ENCODE data around the gene FITM1.

FITM1 gene

DNA sequence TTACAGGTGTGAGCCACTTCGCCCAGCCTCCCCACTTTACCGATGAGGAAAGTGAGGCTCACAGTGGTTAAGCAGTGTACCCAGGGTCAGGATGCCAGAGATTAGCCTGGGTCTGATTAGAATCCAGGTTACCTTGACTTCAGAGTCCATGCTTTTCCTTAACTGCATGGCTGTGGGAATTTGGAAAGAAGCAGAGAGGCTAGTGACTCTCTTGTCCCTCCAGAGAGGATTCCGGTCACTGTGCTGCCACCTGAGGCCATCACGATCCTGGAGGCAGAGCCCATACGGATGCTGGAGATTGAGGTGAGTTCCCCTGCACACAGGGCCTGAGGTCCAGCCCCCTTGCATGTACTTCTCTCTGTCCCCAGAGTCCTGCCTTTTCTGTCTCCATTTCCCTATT lies 46.1 kb downstream of the FITM1 start:
- Histone ChIP-seq H3K36me3 (ENCODE audit: insufficient read depth, low read length) (peaks cover 37% of the 10 kb centered on the region), H3K4me1 (ENCODE audit: insufficient read depth, low read length) (peaks cover 11% of the 10 kb centered on the region), H3K4me3 (ENCODE audit: low read depth in 1 of 2, low read length in 2 of 2) (no peak overlapping the region), H3K27ac (ENCODE audit: low read depth, low read length) (no peak overlapping the region), H3K9ac (ENCODE audit: low read length) (no peak overlapping the region), H3K9me3 (ENCODE audit: low read length) (no peaks in the 10 kb centered on the region), H3K27me3 (ENCODE audit: control insufficient read depth in 1 of 2, insufficient read depth in 2 of 2, low read length in 2 of 2) (no peaks in the 10 kb centered on the region)

DNA sequence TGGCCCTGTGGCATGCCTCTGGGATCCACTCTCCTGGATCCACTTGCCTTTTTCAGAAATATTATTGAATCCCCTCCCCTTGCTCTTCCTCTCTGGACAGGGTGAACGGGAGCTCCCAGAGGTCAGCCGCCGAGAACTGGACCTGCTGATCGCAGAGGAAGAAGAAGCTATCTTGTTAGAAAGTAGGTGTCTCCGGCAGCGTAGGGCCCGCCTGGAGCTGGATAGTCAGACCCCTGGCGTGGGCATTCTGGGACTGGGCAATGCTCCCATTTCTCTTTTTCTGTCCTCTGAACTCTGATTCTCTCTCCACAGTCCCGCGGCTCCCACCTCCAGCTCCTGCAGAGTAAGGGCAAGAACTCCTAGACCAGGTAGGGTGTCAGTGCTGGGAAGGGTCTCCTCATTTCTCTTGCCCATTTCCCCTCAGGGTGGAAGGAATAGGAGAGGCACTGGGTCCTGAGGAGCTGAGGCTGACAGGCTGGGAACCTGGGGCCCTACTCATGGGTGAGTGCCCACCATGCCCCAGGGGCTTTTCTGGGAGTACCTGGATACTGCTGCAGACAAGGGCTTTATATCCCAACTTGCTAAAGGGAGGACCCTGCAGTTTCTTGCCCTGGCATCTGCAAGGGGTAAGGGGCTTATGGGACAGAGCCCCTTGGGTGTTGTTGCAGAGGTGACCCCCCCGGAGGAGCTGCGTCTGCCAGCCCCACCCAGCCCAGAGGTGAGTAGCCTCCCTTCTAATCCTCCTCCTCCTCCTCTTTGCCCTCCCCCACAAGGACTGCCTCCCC lies 46.8 kb downstream of the FITM1 start:
- no peak overlapping the region for H3K9ac ChIP-seq (ENCODE audit: low read length)
- H3K36me3 ChIP-seq (ENCODE audit: insufficient read depth, low read length): peaks cover 42% of the 10 kb centered on the region
- peaks cover 11% of the 10 kb centered on the region for H3K4me1 ChIP-seq (ENCODE audit: insufficient read depth, low read length)
- H3K9me3 ChIP-seq (ENCODE audit: low read length): no peaks in the 10 kb centered on the region
- no peak overlapping the region for H3K4me3 ChIP-seq (ENCODE audit: low read depth in 1 of 2, low read length in 2 of 2)
- H3K27me3 ChIP-seq (ENCODE audit: control insufficient read depth in 1 of 2, insufficient read depth in 2 of 2, low read length in 2 of 2): no peaks in the 10 kb centered on the region
- H3K27ac ChIP-seq (ENCODE audit: low read depth, low read length): no peak overlapping the region

DNA sequence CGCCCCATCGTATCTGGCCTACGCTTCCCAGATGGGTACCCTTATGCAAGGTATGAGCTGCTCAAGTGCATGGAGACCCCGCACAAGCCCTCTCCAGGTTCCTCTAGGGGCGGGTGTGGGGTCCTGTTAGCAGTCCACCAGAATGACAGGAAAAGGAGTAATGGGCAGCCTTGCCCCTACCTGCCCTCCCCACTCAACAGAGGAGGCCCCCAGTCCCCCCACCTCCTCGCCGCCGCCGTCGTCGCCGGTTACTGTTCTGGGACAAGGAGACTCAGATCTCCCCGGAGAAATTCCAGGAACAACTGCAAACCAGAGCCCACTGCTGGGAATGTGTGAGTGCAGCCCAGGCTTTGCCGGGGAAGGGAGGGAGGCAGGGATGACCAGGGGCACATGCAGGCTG lies 47.4 kb downstream of the FITM1 start:
- no peaks in the 10 kb centered on the region for H3K27me3 ChIP-seq (ENCODE audit: control insufficient read depth in 1 of 2, insufficient read depth in 2 of 2, low read length in 2 of 2)
- peaks cover 11% of the 10 kb centered on the region for H3K4me1 ChIP-seq (ENCODE audit: insufficient read depth, low read length)
- no peak overlapping the region for H3K27ac ChIP-seq (ENCODE audit: low read depth, low read length)
- no peak overlapping the region for H3K4me3 ChIP-seq (ENCODE audit: low read depth in 1 of 2, low read length in 2 of 2)
- no peaks in the 10 kb centered on the region for H3K9me3 ChIP-seq (ENCODE audit: low read length)
- peaks cover 48% of the 10 kb centered on the region for H3K36me3 ChIP-seq (ENCODE audit: insufficient read depth, low read length)
- H3K9ac ChIP-seq (ENCODE audit: low read length): no peak overlapping the region

DNA sequence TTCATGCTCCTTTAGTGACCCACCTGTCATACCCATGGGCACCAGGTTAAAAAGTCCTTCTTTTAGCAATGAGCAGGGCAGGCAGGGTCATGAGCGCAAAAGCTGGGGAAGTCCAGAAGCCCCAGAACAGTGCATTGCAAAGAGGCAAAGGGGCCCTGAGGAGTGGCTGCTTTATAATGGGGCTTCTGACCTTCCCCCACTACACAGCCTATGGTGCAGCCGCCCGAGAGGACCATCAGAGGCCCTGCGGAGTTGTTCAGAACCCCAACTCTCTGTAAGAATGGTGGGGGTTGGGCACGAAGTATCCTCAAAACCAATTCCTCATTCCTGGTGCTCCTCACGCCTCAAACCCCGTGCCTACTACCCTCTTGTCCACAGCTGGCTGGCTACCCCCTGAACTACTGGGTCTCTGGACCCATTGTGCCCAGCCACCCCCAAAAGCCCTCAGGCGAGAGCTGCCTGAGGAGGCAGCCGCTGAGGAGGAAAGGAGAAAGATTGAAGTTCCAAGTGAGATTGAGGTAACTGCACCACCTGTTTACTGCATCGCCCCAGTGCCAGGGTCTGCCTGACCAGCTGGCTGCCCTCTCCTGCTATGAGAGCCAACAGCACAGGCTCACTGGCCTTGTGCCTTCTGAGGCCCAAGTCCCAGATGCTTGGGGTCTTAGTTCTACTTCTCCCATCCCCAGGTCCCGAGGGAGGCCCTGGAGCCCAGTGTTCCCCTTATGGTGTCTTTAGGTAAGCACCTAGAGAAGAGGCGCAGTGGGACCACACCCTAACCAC lies 48.1 kb downstream of the FITM1 start:
- H3K27ac ChIP-seq (ENCODE audit: low read depth, low read length): no peak overlapping the region
- no peaks in the 10 kb centered on the region for H3K9me3 ChIP-seq (ENCODE audit: low read length)
- no peak overlapping the region for H3K4me3 ChIP-seq (ENCODE audit: low read depth in 1 of 2, low read length in 2 of 2)
- no peak overlapping the region for H3K9ac ChIP-seq (ENCODE audit: low read length)
- peaks cover 11% of the 10 kb centered on the region for H3K4me1 ChIP-seq (ENCODE audit: insufficient read depth, low read length)
- H3K36me3 ChIP-seq (ENCODE audit: insufficient read depth, low read length): peaks cover 54% of the 10 kb centered on the region
- no peaks in the 10 kb centered on the region for H3K27me3 ChIP-seq (ENCODE audit: control insufficient read depth in 1 of 2, insufficient read depth in 2 of 2, low read length in 2 of 2)

DNA sequence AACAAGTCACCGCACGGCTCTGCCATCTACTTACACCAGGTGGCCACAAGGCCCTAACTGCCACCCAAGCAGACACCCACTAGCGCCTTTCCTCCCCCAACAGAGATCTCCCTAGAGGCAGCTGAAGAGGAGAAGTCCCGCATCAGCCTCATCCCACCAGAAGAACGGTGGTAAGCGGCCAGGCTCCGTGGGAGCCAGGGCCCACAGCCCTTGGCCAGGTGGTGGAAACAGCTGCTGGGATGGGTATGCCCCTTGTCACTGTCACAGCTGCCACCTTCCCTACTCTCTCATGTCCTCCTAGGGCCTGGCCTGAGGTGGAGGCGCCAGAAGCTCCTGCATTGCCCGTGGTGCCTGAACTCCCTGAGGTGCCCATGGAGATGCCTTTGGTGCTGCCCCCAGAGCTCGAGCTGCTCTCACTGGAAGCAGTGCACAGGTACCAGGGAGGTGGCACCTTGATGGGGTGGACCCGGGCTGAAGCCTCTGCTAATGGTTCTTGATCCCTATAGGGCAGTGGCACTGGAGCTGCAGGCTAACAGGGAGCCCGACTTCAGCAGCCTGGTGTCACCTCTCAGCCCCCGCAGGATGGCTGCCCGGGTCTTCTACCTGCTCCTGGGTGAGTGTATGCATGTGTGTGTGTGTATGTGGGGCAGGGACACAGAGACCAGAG lies 49.0 kb downstream of the FITM1 start:
- no peak overlapping the region for H3K9ac ChIP-seq (ENCODE audit: low read length)
- no peaks in the 10 kb centered on the region for H3K9me3 ChIP-seq (ENCODE audit: low read length)
- no peak overlapping the region for H3K4me3 ChIP-seq (ENCODE audit: low read depth in 1 of 2, low read length in 2 of 2)
- H3K36me3 ChIP-seq (ENCODE audit: insufficient read depth, low read length): peaks cover 62% of the 10 kb centered on the region
- peaks cover 11% of the 10 kb centered on the region for H3K4me1 ChIP-seq (ENCODE audit: insufficient read depth, low read length)
- no peaks in the 10 kb centered on the region for H3K27me3 ChIP-seq (ENCODE audit: control insufficient read depth in 1 of 2, insufficient read depth in 2 of 2, low read length in 2 of 2)
- H3K27ac ChIP-seq (ENCODE audit: low read depth, low read length): peak overlapping the region; percentile 66

DNA sequence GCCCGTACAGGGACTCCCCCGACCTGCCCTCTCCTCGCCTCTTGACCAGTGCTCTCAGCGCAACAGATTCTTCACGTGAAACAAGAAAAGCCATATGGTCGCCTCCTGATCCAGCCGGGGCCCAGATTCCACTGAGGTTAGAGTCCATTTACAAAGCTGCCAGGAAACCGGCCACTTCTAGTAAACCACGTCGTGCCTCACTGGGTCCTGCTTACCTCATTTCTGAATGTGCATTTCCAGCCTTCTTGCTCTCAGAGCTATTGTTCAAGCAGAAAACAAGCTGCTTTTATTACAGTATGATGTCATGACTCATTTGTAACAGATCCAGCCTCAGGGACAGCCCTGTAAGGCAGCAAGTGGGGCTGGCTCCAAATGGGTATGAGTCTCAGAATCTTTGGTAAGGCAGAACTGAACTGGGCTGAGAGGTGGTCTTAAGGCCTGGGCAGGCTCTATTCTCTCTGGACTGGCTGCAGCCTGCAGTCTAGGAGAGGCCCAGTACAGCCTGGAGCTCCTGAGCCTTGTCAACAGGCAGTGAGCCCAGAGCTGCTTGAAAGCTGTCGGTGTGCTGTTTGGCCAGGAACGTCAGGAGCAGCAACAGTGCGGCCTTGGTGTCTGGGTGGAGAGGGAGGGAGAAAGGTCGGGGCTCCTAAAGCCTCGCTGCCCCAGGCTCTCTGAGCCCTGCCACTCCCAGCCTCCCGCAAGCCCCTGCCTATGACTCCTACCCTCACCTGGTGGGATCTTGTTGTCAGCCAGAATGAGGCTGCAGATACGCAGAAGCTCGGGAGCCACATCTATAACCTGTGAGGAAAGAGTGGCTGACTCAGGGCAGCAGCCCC lies 49.7 kb downstream of the FITM1 start:
- H3K36me3 ChIP-seq (ENCODE audit: insufficient read depth, low read length): peaks cover 69% of the 10 kb centered on the region

DNA sequence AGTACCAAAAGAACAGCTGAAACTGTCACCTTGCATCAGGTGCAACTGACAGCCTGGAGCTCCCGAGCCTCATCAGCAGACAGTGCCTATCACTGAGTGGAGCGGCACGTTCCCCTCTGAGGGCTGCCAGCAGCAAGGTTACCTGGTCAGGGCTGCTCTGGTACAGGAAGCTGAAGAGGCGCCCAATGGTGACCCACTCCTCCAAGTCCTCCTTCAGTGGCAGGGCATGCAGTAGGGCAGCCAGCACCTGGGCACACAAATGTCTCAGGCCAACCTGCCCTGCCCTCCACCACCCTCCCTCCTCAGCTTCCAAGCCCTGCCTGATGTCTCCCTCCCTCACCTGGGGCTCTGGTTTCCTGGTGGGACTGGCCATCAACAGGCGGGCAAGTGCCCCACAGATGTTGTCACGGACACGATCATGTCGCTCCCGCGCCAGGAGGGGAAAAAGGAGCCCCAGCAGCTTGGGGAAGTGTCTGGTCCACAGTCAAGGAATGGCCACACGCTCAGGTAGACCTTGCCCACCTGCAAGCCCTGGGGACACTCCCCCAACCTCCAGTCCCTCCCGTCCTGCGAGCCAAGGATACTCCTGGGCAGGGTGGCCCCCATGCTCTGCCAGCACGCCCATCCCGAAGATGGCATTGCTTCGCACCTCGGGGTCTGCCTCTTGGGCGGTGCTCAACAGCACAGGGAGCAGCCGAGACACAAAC lies 51.1 kb downstream of the FITM1 start:
- Histone ChIP-seq H3K4me3 (ENCODE audit: low read depth in 1 of 2, low read length in 2 of 2) (no peak overlapping the region), H3K36me3 (ENCODE audit: insufficient read depth, low read length) (peaks cover 81% of the 10 kb centered on the region), H3K9me3 (ENCODE audit: low read length) (no peaks in the 10 kb centered on the region), H3K27ac (ENCODE audit: low read depth, low read length) (no peak overlapping the region), H3K4me1 (ENCODE audit: insufficient read depth, low read length) (peaks cover 11% of the 10 kb centered on the region), H3K9ac (ENCODE audit: low read length) (no peak overlapping the region), H3K27me3 (ENCODE audit: control insufficient read depth in 1 of 2, insufficient read depth in 2 of 2, low read length in 2 of 2) (no peaks in the 10 kb centered on the region)

More for the DNA sequence above, 49.7 kb downstream of the FITM1 start:
- Histone ChIP-seq H3K4me1 (ENCODE audit: insufficient read depth, low read length) (peaks cover 11% of the 10 kb centered on the region), H3K27ac (ENCODE audit: low read depth, low read length) (peak overlapping the region; percentile 66), H3K4me3 (ENCODE audit: low read depth in 1 of 2, low read length in 2 of 2) (no peak overlapping the region), H3K9ac (ENCODE audit: low read length) (no peak overlapping the region), H3K27me3 (ENCODE audit: control insufficient read depth in 1 of 2, insufficient read depth in 2 of 2, low read length in 2 of 2) (no peaks in the 10 kb centered on the region), H3K9me3 (ENCODE audit: low read length) (no peaks in the 10 kb centered on the region)

Data from muscle layer of colon (tissue), 2 donors.